Fibroblast of gingiva (primary cell): ENCODE data around the gene NR2F2.
"Not testable (repeated sequence)": the region's sequence is repeated elsewhere in the genome, so short reads cannot be mapped to it uniquely, and the experiment has no call there.

Source experiments
- DNase-seq: peaks from one replicate; pipeline ENCODE4 v3.0.0-alpha.2; 2011; ENCODE audit warnings: low read depth

The NR2F2 gene

DNA sequence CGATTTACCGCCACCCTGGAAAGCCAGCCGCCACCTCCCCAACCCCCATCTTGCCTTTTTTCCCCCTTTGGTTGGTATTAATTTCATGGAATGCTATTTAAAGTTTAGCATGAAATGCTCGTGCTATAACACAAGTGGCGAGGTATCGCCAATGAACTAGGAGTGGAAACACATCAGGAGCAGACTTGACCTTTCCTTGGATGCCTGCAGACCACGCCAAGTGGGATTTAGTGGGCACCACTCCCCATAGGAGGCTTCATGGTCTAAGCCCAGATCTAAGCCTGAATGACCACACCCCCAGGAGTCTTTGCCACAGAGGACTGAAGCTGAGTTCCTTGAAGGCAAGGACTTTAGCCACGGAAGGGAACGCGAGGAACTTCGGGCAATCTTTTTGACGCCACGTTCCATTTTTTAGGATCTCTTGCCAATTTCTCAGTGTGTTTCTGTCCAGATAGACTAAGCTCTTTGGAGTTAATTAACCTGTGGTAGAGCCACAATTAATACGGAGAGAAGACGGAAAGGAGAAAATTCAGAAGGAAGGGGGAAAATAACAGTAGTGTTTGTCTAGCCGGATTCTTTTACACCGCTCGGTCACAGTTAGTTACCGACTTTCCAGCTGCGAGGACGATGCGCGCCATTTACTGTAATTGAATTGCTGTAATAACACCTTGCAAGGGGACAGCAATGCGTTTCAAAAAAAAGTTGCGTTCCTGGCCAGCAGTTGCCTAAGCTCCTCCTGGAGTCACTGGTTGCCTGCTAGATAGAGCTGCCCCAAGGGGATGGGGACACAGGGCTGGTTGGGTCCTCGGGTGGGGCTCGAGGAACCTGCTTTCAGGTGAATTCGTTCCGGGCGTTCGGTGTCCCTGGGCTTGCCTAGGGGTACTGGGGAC lies 37.1 kb downstream of the NR2F2 start:
- no peak for DNase-seq

DNA sequence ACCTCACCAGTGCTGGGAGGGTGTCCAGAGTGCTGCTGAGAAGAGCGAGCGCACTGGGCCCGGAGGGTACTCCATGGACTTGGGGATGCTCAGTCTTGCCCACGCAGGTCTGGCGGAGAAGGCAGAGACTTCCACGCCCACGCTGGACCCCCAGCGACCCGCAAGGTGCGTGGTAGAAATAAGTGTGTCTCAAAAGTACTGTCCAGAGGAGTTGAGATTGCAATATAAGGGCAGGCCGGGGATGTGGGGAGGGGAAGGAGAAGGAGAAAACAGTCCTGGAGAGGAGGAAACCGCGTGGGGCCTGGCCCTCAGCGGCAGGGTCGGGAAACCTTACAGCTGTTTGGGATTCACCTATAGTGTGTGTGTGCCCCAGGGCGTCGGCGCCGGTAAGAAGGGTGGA lies 38.9 kb downstream of the NR2F2 start:
- DNase-seq = no peak

DNA sequence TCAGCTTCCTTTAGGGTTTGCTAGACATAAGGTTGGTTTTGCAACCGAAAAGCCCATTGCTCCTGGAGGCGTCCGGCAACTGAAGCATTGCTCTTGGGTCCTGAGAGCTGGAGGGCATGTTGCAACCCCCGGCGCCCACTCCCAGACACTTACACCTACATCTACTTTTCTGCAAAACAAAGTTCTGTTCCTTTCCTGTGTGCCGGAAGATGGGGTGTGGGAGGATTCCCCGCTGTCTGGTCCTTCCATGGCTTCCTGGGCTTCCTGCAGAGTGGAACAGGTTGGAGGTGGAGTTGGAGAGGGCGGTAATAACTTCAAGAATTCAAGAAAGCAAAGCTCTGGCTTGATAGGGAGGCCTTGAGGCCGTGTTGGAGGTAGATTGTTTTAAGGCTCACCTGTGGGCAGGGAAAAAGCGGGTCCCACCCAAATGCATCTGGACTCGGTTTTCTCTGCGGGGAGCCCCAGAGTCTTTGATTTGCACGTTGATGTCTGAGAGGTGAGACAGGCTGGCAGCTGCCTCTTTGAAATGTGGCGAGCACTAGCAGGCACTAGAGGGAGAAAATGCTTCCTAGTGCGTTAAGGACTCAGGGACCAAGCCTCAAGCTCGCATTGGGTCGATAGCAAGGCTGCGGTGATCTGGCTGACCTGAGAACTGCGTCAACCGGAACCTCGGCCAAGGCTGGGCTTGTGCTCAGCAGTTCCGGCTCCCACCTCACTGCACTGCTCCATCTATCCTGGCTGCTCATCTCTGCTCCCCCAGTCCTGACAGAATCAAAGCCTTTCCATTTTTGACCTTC lies 39.5 kb downstream of the NR2F2 start:
- DNase-seq = no peak

DNA sequence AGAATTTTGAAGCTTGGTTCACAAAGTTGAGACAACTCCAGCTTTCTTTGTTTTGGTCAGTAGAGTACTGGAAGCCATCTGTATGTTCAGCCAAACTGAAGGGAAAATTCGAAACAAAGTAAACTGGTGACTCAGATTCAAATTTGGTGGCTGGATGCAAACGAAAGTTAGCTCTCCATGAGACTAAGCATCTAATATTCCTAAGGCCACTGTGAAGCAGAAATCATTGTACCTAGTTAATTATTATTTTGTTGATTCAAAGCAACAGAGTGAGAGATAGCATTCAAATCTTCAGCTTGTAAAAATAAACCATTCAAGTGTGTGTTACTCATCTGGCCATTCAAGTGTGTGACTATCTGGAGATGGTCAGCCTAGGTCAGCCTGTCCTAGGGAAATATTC lies 42.1 kb downstream of the NR2F2 start:
- no peak for DNase-seq

DNA sequence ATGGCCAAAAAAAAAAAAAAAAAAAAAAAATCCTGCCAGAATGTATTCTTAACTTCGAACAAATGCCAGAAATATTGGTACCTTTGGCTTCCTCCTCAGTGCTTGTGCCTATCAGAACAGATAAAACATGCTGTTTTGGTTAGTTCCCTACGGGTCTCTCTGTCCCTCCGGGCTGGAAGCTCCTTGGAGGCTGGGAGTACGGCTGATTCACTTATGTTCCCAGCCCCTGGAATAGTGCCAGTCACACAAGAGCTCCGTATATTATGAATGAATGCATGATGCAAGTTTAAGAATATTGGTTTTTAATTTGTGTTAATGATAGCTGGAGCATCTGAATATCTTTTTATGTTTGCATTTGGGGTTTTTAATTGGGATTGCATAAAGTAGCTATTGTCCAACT lies 44.0 kb downstream of the NR2F2 start:
- no peak for DNase-seq

DNA sequence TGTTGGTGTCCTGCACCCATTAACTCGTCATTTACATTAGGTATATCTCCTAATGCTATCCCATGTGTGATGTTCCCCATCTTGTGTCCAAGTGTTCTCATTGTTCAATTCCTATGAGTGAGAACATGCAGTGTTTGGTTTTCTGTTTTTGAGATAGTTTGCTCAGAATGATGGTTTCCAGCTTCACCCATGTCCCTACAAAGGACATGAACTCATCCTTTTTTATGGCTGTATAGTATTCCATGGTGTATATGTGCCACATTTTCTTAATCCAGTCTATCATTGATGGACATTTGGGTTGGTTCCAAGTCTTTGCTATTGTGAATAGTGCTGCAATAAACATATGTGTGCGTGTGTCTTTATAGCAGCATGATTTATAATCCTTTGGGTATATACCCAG lies 49.1 kb downstream of the NR2F2 start:
- not testable (repeated sequence) for DNase-seq

DNA sequence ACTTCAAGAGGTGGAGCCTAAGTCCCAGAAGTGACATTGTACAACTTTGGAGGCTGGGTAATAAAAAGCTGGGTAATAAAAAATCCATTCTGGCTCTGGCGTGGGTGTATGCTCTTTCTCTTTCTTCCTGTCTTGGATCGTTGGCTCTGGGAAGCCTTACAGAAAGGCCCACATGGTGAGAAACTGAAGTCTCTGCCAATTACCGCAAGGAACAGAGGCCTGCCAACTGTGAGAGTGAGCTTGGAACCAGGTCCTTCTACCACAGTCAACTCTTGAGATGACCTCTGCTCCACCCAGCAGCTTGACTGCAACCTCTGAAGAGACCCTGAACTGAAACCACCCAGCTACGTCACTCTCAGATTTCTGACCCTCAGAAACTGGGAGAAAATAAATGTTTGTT lies 51.0 kb downstream of the NR2F2 start:
- DNase-seq = no peak

DNA sequence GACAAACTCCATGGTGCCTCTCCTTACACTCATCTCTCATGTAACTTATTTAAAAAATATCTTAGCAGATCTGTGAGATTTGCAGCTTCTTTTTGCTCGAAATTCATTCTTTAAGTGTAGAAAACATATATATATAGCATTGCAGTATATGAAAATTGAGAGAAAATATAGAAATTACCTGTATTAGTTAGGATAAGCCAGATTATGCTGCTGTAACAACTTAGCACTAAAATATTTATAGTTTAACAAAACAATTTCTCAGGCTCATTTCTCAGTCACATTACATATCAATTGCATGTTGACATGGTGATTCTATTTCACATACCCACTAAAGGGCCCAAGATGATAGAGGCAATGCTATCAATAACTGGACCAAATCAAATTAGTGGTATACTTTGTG lies 54.7 kb downstream of the NR2F2 start:
- no peak for DNase-seq

DNA sequence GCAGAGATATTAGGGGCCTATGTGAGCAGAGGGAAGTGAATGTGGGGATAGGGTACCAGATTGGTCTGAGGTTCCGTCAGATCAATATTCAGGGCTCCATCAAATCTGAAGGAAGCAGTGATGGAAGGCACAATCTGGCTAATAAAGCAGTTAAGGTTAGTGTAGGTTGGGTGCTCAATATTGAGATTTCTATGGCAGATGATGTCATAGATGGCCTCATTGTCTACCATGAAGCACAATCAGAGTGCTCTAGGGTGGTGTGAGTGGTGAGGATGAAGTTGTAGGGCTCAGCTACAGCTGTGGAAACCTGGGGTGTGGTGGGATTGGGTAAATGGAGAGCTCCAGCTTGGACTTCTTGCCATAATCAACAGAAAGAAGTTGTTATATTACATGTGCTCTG lies 58.2 kb downstream of the NR2F2 start:
- DNase-seq = no peak
